Pancreas (tissue), 10 donors: ENCODE results near the gene SOBP. TPM values are rescaled to one million over a fixed set of nuclear protein-coding genes. Genes with fewer than 3 reads are reported as not detected.

Experiments
- ATAC-seq, 4 donors: fragments of 200-7000 bp; cut with Tn5 transposase; one replicate each; pipeline versions ENCODE4 v1.8.0 to v1.9.1; 2020; ENCODE audit warnings: mild to moderate bottlenecking in 4 of 4, moderate library complexity in 4 of 4
- DNase-seq, 6 donors: peaks; one replicate each; pipeline ENCODE4 v3.0.0-alpha.2; 2020
- FAIRE-seq: peaks from 2 replicates; lab custom pipeline; 2012; peaks lifted over from hg19 to GRCh38; lab: Jason Lieb, UNC
- H3K27ac ChIP-seq, 4 donors: fragments of 200-600 bp; sonication (generic); 1 replicate in 3 of 4; 2 replicates in 1 of 4; pipeline versions ENCODE4 v1.5.0 to v1.8.0; 2020
- H3K27me3 ChIP-seq, 4 donors: fragments of 200-600 bp; one replicate each; pipeline ENCODE4 v1.8.0; 2021
- H3K36me3 ChIP-seq, 3 donors: fragments of 200-600 bp; sonication (generic) in 1 of 3; one replicate each; pipeline versions ENCODE4 v1.5.0 to v1.8.0; 2020 to 2021
- H3K4me1 ChIP-seq, 3 donors: fragments of 200-600 bp; one replicate each; pipeline ENCODE4 v1.8.0; 2021
- H3K4me3 ChIP-seq, 4 donors: fragments of 200-600 bp; sonication (generic) in 2 of 4; one replicate each; pipeline versions ENCODE4 v1.5.0 to v1.8.0; 2020 to 2021
- H3K9me3 ChIP-seq, 4 donors: fragments of 200-600 bp; one replicate each; pipeline ENCODE4 v1.8.0; 2021
- CTCF ChIP-seq, 4 donors: fragments of 200-600 bp; sonication (generic) in 3 of 4; IDR thresholded peaks; one replicate each; pipeline versions ENCODE4 v1.5.0 to v1.8.0; 2021; ENCODE audit warnings: antibody characterized with exemption in 4 of 4
- WGBS, 2 donors: extraction: QIAGEN DNeasy Blood & Tissue Kit; methylation state at CpG; one replicate each; pipeline ENCODE4 v1.1.7; 2013; 5-methylcytosine and 5-hydroxymethylcytosine counted together
- intact Hi-C, 3 donors: fragments of 100-400 bp; cut with DNase I; formaldehyde crosslinking; loops; one replicate each; pipeline versions ENCODE4 v1.11.1 to v1.14.2; 2022
- polyA plus RNA-seq, 2 donors: library from polyadenylated mRNA; stranded (reverse); fragments of 200-250 nt; gene quantifications; one replicate each; pipeline ENCODE4 v1.2.3, GENCODE V29; 2013
- total RNA-seq, 6 donors: library from RNA; stranded (reverse); fragmentation: NEBNext Ultra II Directional in 4 of 6; extraction: Animal tissue kit (Norgen Biotek cat#: 25700) in 4 of 6; gene quantifications; one replicate each; pipeline versions ENCODE4 v1.2.1 to v1.2.4, GENCODE V29; 2021 to 2023
- donor health status: healthy with polysubstance abuse.
- donor health status: DM: no; HTN: no; CAD: no; lungs with moderate emphysema.
- donor health status: DM: no; HTN: no; CAD: no.
- donor health status: control.
- donor health status: control.
- donor health status: Bipolar disorder and iron deficiency.
- donor health status: DM: yes; HTN: yes; CAD: no.
- donor health status: DM: no; HTN: no; CAD: no.
- donor health status: DM: no; HTN: no; CAD: no.
- donor health status: DM: yes; HTN: yes; CAD: no.

The SOBP gene
- total and polyA plus RNA-seq, 8 donors = 1.1 to 3.5 (median 2.0) TPM

- no peak for FAIRE-seq
Measured at GRCh38 chr6:107563694-107564588, 74.0 kb downstream of the SOBP start.

GRCh38 chr6:107564589-107564951 is 74.7 kb downstream of the SOBP start:
- Histone ChIP-seq H3K4me3 (no peak overlapping the region), H3K27me3 (no peaks in the 10 kb centered on the region), H3K27ac (no peak overlapping the region), H3K9me3 (no peaks in the 10 kb centered on the region), H3K4me1 (no peaks in the 10 kb centered on the region), H3K36me3 (no peaks in the 10 kb centered on the region)
- no peak for TF ChIP-seq CTCF (IDR thresholded peaks at IDR 0.05)
- no peak for ATAC-seq
- WGBS, 2 donors = 79 to 82% methylated on average over 4 of the region's 4 CpGs
- DNase-seq = no peak
- FAIRE-seq = no peak
- intact Hi-C loops = no loop called here

More at GRCh38 chr6:107563694-107564588, 74.0 kb downstream of the SOBP start:
- ATAC-seq (no peak), DNase-seq (no peak)
- WGBS, 2 donors = 86 to 90% methylated on average over 13 of the region's 13 CpGs
- H3K27ac ChIP-seq = no peak overlapping the region
- no peaks in the 10 kb centered on the region for H3K4me1 ChIP-seq
- H3K27me3 ChIP-seq = no peaks in the 10 kb centered on the region
- H3K36me3 ChIP-seq = no peaks in the 10 kb centered on the region
- intact Hi-C loops = no loop called here
- H3K9me3 ChIP-seq = no peaks in the 10 kb centered on the region
- no peak for TF ChIP-seq CTCF (IDR thresholded peaks at IDR 0.05)
- no peak overlapping the region for H3K4me3 ChIP-seq

- DNase-seq (no peak), ATAC-seq (no peak), FAIRE-seq (no peak)
- no peaks in the 10 kb centered on the region for H3K27me3 ChIP-seq
- WGBS, 2 donors = 80 to 84% methylated on average over 7 of the region's 7 CpGs
- no peaks in the 10 kb centered on the region for H3K9me3 ChIP-seq
- TF ChIP-seq CTCF (IDR thresholded peaks at IDR 0.05) = no peak
- H3K4me1 ChIP-seq = no peaks in the 10 kb centered on the region
- H3K27ac ChIP-seq = no peak overlapping the region
- no peak overlapping the region for H3K4me3 ChIP-seq
- H3K36me3 ChIP-seq = no peaks in the 10 kb centered on the region
- intact Hi-C loops = no loop called here
Measured at GRCh38 chr6:107565165-107565723, 75.3 kb downstream of the SOBP start.

GRCh38 chr6:107567643-107568042 is 77.7 kb downstream of the SOBP start:
- WGBS, 2 donors = 24 to 44% methylated on average over 1 of the region's 1 CpG
- Histone ChIP-seq H3K4me1 (no peaks in the 10 kb centered on the region), H3K27ac (no peak overlapping the region), H3K27me3 (no peaks in the 10 kb centered on the region), H3K9me3 (no peaks in the 10 kb centered on the region), H3K36me3 (no peaks in the 10 kb centered on the region), H3K4me3 (no peak overlapping the region)
- FAIRE-seq = no peak
- no peak for ATAC-seq
- no peak for TF ChIP-seq CTCF (IDR thresholded peaks at IDR 0.05)
- intact Hi-C loops = no loop called here
- no peak for DNase-seq

GRCh38 chr6:107569473-107569872 is 79.6 kb downstream of the SOBP start:
- Histone ChIP-seq H3K36me3 (no peaks in the 10 kb centered on the region), H3K27ac (no peak overlapping the region), H3K4me1 (no peaks in the 10 kb centered on the region), H3K27me3 (no peaks in the 10 kb centered on the region), H3K4me3 (no peak overlapping the region), H3K9me3 (no peaks in the 10 kb centered on the region)
- ATAC-seq (no peak), FAIRE-seq (no peak), DNase-seq (no peak)
- WGBS, 2 donors = 87 to 88% methylated on average over 9 of the region's 9 CpGs
- intact Hi-C loops = no loop called here
- no peak for TF ChIP-seq CTCF (IDR thresholded peaks at IDR 0.05)
